PC-3 (cell line): ENCODE data around the gene SELP. TPM values are rescaled to one million over a fixed set of nuclear protein-coding genes. Genes with fewer than 3 reads are reported as not detected.
A peak's percentile ranks its signal among the peaks of the same experiment; 100 is the strongest.

Source experiments
- ATAC-seq: fragments of 200-7000 bp; cut with Tn5 transposase; 2 replicates; pipeline ENCODE4 v1.9.1; 2020; ENCODE audit warnings: mild to moderate bottlenecking, moderate library complexity
- BruUV-seq: library from RNA; stranded (reverse); fragments of 400-500 nt; replicated peaks from 2 replicates; lab custom pipeline; 2021; lab: Mats Ljungman, UMichigan
- CTCF ChIA-PET: fragments of 300-600 bp; sonication (Branson Sonifier 250); formaldehyde crosslinking; loops from one replicate; lab custom pipeline; 2022; ENCODE audit warnings: antibody characterized with exemption; lab: Charles Lee
- POLR2A ChIA-PET: fragments of 300-600 bp; sonication (Branson Sonifier 250); formaldehyde crosslinking; loops from one replicate; lab custom pipeline; 2022; ENCODE audit warnings: antibody characterized with exemption; ENCODE audit not compliant: unreplicated experiment; lab: Charles Lee
- DNase-seq: peaks from one replicate; pipeline ENCODE4 v3.0.0-alpha.2; 2015
- H2AFZ ChIP-seq: fragments of 300-600 bp; sonication (generic); 2 replicates; pipeline ENCODE4 v1.6.0; 2016; ENCODE audit warnings: antibody characterized with exemption, low read length
- H3F3A ChIP-seq: fragments of 300-600 bp; sonication (generic); one replicate; pipeline ENCODE4 v1.6.0; 2017; ENCODE audit warnings: antibody characterized with exemption, low read length, control low read depth, mild to moderate bottlenecking; ENCODE audit not compliant: unreplicated experiment
- H3K27ac ChIP-seq: fragments of 300-600 bp; sonication (generic); 2 replicates; pipeline ENCODE4 v1.5.1; 2016; ENCODE audit warnings: mild to moderate bottlenecking, low read length
- H3K27me3 ChIP-seq: fragments of 300-600 bp; sonication (generic); 2 replicates; pipeline ENCODE4 v1.6.1; 2016; ENCODE audit warnings: low read length, mixed read lengths
- H3K36me3 ChIP-seq: fragments of 300-600 bp; sonication (generic); 2 replicates; pipeline ENCODE4 v1.6.1; 2016; ENCODE audit warnings: low read depth, mixed run types, low read length, mixed read lengths
- H3K4me1 ChIP-seq: fragments of 300-600 bp; sonication (generic); 2 replicates; pipeline ENCODE4 v1.5.1; 2016; ENCODE audit warnings: low read length; ENCODE audit not compliant: insufficient read depth
- H3K4me2 ChIP-seq: fragments of 300-600 bp; sonication (generic); 2 replicates; pipeline ENCODE4 v1.6.0; 2016; ENCODE audit warnings: low read length
- H3K4me3 ChIP-seq: fragments of 300-600 bp; sonication (generic); 2 replicates; pipeline ENCODE4 v1.5.1; 2016; ENCODE audit warnings: mild to moderate bottlenecking, low read length, mixed read lengths
- H3K79me2 ChIP-seq: fragments of 300-600 bp; sonication (generic); 2 replicates; pipeline ENCODE4 v1.6.1; 2017; ENCODE audit warnings: low read length, mixed read lengths
- H3K9ac ChIP-seq: fragments of 300-600 bp; sonication (generic); 2 replicates; pipeline ENCODE4 v1.6.0; 2016; ENCODE audit warnings: mild to moderate bottlenecking, low read length
- H3K9me2 ChIP-seq: fragments of 300-600 bp; sonication (generic); replicated peaks from 2 replicates; pipeline ENCODE4 v1.6.1; 2016; ENCODE audit warnings: mixed run types, low read length, mixed read lengths
- H3K9me3 ChIP-seq: fragments of 300-600 bp; sonication (generic); 2 replicates; pipeline ENCODE4 v1.6.1; 2016; ENCODE audit warnings: low read length, mixed read lengths
- H4K20me1 ChIP-seq: fragments of 300-600 bp; sonication (generic); 2 replicates; pipeline ENCODE4 v1.6.1; 2016; ENCODE audit warnings: low read length, mixed read lengths
- CTCF ChIP-seq: fragments of 300-600 bp; sonication (generic); conservative IDR thresholded peaks from 2 replicates; pipeline ENCODE4 v1.5.1; 2017; ENCODE audit warnings: antibody characterized with exemption, low read depth, mild to moderate bottlenecking, low read length
- EZH2 ChIP-seq: fragments of 300-600 bp; sonication (generic); IDR thresholded peaks from one replicate; pipeline ENCODE4 v1.6.1; 2017; ENCODE audit warnings: antibody characterized with exemption, mild to moderate bottlenecking, low read length; ENCODE audit not compliant: unreplicated experiment
- EZH2phosphoT487 ChIP-seq: fragments of 300-600 bp; sonication (generic); IDR thresholded peaks from 2 replicates; pipeline ENCODE4 v1.6.1; 2018; ENCODE audit warnings: mild to moderate bottlenecking, antibody characterized with exemption, low read length, borderline replicate concordance
- intact Hi-C: fragments of 100-400 bp; cut with micrococcal nuclease; formaldehyde crosslinking; loops from 2 replicates; pipeline ENCODE4 v1.9.0; 2023
- total RNA-seq: library from RNA; depleted of rRNA; stranded (reverse); fragments of >200 nt; gene quantifications from 2 replicates; pipeline ENCODE4 v1.2.3, GENCODE V29; 2014; rRNA removed

SELP gene
- total RNA-seq, 1 experiment from 2014 or later = not detected

DNA sequence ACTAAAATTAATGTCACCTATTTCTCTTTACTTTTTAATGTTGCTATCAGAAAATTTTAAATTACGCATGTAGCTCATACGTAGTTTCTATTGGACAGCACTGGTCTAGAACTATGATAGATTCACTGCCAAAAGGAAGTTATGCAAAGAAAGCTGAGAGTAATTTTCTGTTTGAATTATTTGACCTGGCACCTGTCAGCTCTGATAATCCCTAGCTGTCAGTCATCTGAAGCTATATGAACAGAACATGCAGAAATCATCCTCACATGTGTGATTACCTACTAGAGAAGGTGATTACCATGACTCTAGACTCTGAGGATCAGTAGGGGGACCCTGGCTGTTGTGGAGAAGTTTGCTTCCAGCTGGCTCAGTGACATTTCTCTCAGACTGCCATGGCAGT lies 84.5 kb downstream of the SELP start:
- BruUV-seq = no TSS peak
- no peak for ATAC-seq
- Histone ChIP-seq H3F3A (no peaks in the 10 kb centered on the region), H3K4me3 (no peak overlapping the region), H3K79me2 (no peaks in the 10 kb centered on the region), H2AFZ (no peak overlapping the region), H3K27me3 (no peaks in the 10 kb centered on the region), H3K4me1 (no peaks in the 10 kb centered on the region), H3K9ac (no peak overlapping the region), H3K9me3 (no peaks in the 10 kb centered on the region), H4K20me1 (no peaks in the 10 kb centered on the region), H3K4me2 (no peak overlapping the region), H3K36me3 (no peaks in the 10 kb centered on the region), H3K9me2 (no peaks in the 10 kb centered on the region), H3K27ac (no peak overlapping the region)
- TF ChIP-seq CTCF (no peak), EZH2phosphoT487 (no peak), EZH2 (no peak)
- intact Hi-C loops = loop anchor here (5.0 kb wide), 1 partner anchor 178 kb away; the partner anchor contains the start of genes BLZF1 and NME7
- POLR2A ChIA-PET = no interaction called here
- CTCF ChIA-PET = interaction anchor here (0.6 kb wide), 1 partner anchor 73 kb away, joined by 3 read pairs; no protein-coding TSS in a partner anchor
- no peak for DNase-seq

DNA sequence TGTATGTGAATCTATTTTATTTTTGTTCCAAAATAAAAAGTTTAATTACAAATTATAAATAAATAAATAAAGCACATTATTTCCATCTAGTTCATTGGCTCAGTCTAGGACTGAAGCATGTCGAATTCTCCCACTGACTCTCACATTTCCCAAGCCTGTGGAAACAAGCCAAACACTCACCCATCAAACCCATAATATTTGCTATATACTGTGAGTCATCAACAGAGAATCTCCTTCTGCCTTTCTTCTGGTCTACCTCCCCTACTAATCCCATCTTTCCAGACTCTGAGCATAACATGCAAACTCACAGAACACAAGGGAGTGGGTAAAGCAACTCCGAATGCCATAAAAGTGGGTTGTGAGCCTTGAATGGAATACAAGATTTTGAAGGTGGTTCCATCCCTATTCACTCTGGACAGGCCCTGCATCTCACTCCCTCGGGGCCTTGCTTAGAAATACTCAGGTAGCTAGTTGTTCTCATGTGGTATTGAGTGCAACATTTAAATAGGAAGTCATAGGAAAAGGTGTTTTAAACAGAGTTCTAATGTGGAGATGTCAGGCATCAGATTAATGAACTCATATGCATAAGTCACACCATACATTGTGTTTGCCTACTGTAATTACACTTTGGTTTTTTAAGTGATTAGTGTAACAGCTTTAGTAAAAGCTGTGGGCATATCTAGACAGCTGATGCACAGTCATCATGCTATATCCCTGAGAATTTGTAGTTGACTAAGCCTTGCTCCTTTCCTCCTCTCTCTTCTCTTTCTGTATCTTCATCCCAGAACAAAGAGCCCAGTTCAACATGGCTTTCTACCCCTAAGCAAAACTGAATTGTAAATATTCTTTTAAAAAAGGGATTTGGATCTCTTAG lies 90.7 kb downstream of the SELP start:
- TF ChIP-seq EZH2phosphoT487 (no peak), EZH2 (no peak), CTCF (no peak)
- peak overlapping the region; percentile 59 for H3K4me2 ChIP-seq
- no peaks in the 10 kb centered on the region for H3K9me3 ChIP-seq
- peak overlapping the region; percentile 15 for H3K27ac ChIP-seq
- H2AFZ ChIP-seq = no peak overlapping the region
- DNase-seq = peak; percentile 99
- peak; percentile 100 for ATAC-seq
- ChIA-PET CTCF (interaction anchor here (0.6 kb wide), 1 partner anchor 64 kb away, joined by 6 read pairs; no protein-coding TSS in a partner anchor), POLR2A (interaction anchor here (0.6 kb wide), 1 partner anchor 10 kb away, joined by 3 read pairs; no protein-coding TSS in a partner anchor)
- H3K27me3 ChIP-seq = no peaks in the 10 kb centered on the region
- no peaks in the 10 kb centered on the region for H4K20me1 ChIP-seq
- H3K79me2 ChIP-seq = no peaks in the 10 kb centered on the region
- H3F3A ChIP-seq = no peaks in the 10 kb centered on the region
- no peak overlapping the region for H3K9ac ChIP-seq
- BruUV-seq = no TSS peak
- intact Hi-C loops = loop anchor here (1.0 to 2.0 kb wide), 2 partner anchors 10 to 52 kb away; no protein-coding TSS in a partner anchor
- H3K4me1 ChIP-seq = peaks cover 15% of the 10 kb centered on the region
- H3K9me2 ChIP-seq = no peaks in the 10 kb centered on the region
- no peaks in the 10 kb centered on the region for H3K36me3 ChIP-seq
- H3K4me3 ChIP-seq = no peak overlapping the region

Other genes starting within 250 kb of the SELP start
- gene CCDC181, start 202.7 kb downstream of the SELP start, total RNA-seq = 0.07 TPM in 1 of 2 replicates, not detected in the other
- gene SLC19A2, start 144.2 kb downstream of the SELP start, total RNA-seq = 8.6 and 11.0 TPM in 2 replicates
- gene F5, start 43.6 kb downstream of the SELP start, total RNA-seq = not detected in 2 replicates
- gene SELL, start 81.5 kb upstream of the SELP start, total RNA-seq = 0.69 and 1.2 TPM in 2 replicates
- 0.17 TPM in 1 of 2 replicates, not detected in the other for gene SELE, start 104.0 kb upstream of the SELP start, total RNA-seq
- gene METTL18, start 164.8 kb upstream of the SELP start, total RNA-seq = 7.3 and 7.4 TPM in 2 replicates